SK-N-SH treated with all-trans-retinoic acid at 6 μM for 48 hours (cell line): ENCODE data around the gene WDSUB1.

Experiments
- ATAC-seq: fragments of 200-7000 bp; cut with Tn5 transposase; 3 replicates; pipeline ENCODE4 v1.9.1; 2020; ENCODE audit warnings: mild to moderate bottlenecking, moderate library complexity
- ARNTL ChIP-seq: fragments of 450-650 bp; formaldehyde crosslinking; IDR thresholded peaks from 2 replicates; pipeline ENCODE4 v1.5.0; 2020; ENCODE audit warnings: low read depth, mild to moderate bottlenecking, moderate library complexity, borderline replicate concordance
- ESRRG ChIP-seq: fragments of 250-450 bp; sonication (Bioruptor Pico); IDR thresholded peaks from 2 replicates; pipeline ENCODE4 v1.6.1; 2021; ENCODE audit warnings: mild to moderate bottlenecking
- GLIS3 ChIP-seq: fragments of 250-450 bp; sonication (Bioruptor Pico); IDR thresholded peaks from 2 replicates; pipeline ENCODE4 v1.5.0; 2020; ENCODE audit warnings: mild to moderate bottlenecking, moderate library complexity
- ISL1 ChIP-seq: fragments of 250-450 bp; sonication (Bioruptor Pico); IDR thresholded peaks from 2 replicates; pipeline ENCODE4 v2.1.2; 2022; ENCODE audit warnings: mild to moderate bottlenecking, moderate library complexity
- OSR1 ChIP-seq: fragments of 250-450 bp; sonication (Bioruptor Pico); IDR thresholded peaks from 2 replicates; pipeline ENCODE4 v1.8.0; 2022; ENCODE audit warnings: moderate library complexity, mild to moderate bottlenecking, inconsistent platforms
- PPARA ChIP-seq: fragments of 250-450 bp; sonication (Bioruptor Pico); IDR thresholded peaks from 2 replicates; pipeline ENCODE4 v1.5.0; 2020; ENCODE audit warnings: mild to moderate bottlenecking, borderline replicate concordance
- RARB ChIP-seq: fragments of 250-450 bp; sonication (Bioruptor Pico); IDR thresholded peaks from 2 replicates; pipeline ENCODE4 v1.8.0; 2021; ENCODE audit warnings: mild to moderate bottlenecking, moderate library complexity
- TCF4 ChIP-seq: fragments of 250-450 bp; sonication (Bioruptor Pico); IDR thresholded peaks from 2 replicates; pipeline ENCODE4 v1.8.0; 2021; ENCODE audit warnings: mild to moderate bottlenecking, moderate library complexity, borderline replicate concordance
- TOX ChIP-seq: fragments of 250-450 bp; sonication (Bioruptor Pico); IDR thresholded peaks from 2 replicates; pipeline ENCODE4 v1.8.0; 2021; ENCODE audit warnings: mild to moderate bottlenecking, moderate library complexity, borderline replicate concordance
- ZC3H10 ChIP-seq: fragments of 250-450 bp; sonication (Bioruptor Pico); IDR thresholded peaks from 2 replicates; pipeline ENCODE4 v1.5.1; 2021; ENCODE audit warnings: mild to moderate bottlenecking, moderate library complexity
- ZFP3 ChIP-seq: fragments of 250-450 bp; sonication (Bioruptor Pico); IDR thresholded peaks from 2 replicates; pipeline ENCODE4 v1.5.0; 2020; ENCODE audit warnings: mild to moderate bottlenecking, moderate library complexity
- ZFP30 ChIP-seq: fragments of 450-650 bp; formaldehyde crosslinking; IDR thresholded peaks from 2 replicates; pipeline ENCODE4 v1.5.0; 2022; ENCODE audit warnings: mild to moderate bottlenecking, moderate library complexity
- ZNF565 ChIP-seq: fragments of 450-650 bp; formaldehyde crosslinking; conservative IDR thresholded peaks from 2 replicates; pipeline ENCODE4 v1.5.0; 2020; ENCODE audit warnings: low read depth, mild to moderate bottlenecking, moderate library complexity
- ZNF70 ChIP-seq: fragments of 450-650 bp; formaldehyde crosslinking; IDR thresholded peaks from 2 replicates; pipeline ENCODE4 v1.5.0; 2020; ENCODE audit warnings: mild to moderate bottlenecking, moderate library complexity
- ZNF8 ChIP-seq: fragments of 450-650 bp; formaldehyde crosslinking; IDR thresholded peaks from 2 replicates; pipeline ENCODE4 v1.5.0; 2020; ENCODE audit warnings: mild to moderate bottlenecking, moderate library complexity
- TF ChIP-seq, protein P1 (sequence below): fragments of 250-450 bp; sonication (Bioruptor Pico); IDR thresholded peaks from 2 replicates; pipeline ENCODE4 v1.5.1; 2021; ENCODE audit warnings: mild to moderate bottlenecking, moderate library complexity
- TF ChIP-seq, protein P2 (sequence below): fragments of 250-450 bp; sonication (Bioruptor Pico); IDR thresholded peaks from 2 replicates; pipeline ENCODE4 v1.8.0; 2021; ENCODE audit warnings: low read depth, mild to moderate bottlenecking, moderate library complexity, borderline replicate concordance
- TF ChIP-seq, protein P3 (sequence below): fragments of 250-450 bp; sonication (Bioruptor Pico); IDR thresholded peaks from 2 replicates; pipeline ENCODE4 v1.8.0; 2020; ENCODE audit warnings: mild to moderate bottlenecking, moderate library complexity, borderline replicate concordance
- TF ChIP-seq, protein P4 (sequence below): fragments of 250-450 bp; sonication (Bioruptor Pico); IDR thresholded peaks from 2 replicates; pipeline ENCODE4 v1.5.0; 2020; ENCODE audit warnings: mild to moderate bottlenecking, moderate library complexity

The WDSUB1 gene

DNA sequence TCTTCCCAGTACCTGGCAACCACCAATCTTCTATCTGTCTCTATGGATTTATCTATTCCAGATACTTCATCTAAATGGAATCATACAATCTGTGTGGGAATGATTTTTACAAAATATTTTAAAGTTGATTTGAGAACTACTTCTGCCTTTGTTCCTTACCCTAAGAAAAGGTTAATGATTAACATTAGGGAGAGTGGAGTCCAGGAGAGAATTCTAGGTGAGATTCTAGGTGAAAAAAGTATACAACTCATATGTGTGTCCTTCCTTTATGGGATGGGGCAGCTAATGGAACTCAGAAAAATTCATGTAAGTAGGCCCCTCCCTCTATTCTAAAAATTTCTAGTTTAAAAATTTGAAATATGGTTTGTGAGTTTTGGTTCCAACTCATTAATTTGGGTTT, 35.9 kb upstream of the WDSUB1 start (continued):
- no peak for TF ChIP-seq OSR1
- TF ChIP-seq ZNF70 (CRISPR knock-in tag), result no peak

DNA sequence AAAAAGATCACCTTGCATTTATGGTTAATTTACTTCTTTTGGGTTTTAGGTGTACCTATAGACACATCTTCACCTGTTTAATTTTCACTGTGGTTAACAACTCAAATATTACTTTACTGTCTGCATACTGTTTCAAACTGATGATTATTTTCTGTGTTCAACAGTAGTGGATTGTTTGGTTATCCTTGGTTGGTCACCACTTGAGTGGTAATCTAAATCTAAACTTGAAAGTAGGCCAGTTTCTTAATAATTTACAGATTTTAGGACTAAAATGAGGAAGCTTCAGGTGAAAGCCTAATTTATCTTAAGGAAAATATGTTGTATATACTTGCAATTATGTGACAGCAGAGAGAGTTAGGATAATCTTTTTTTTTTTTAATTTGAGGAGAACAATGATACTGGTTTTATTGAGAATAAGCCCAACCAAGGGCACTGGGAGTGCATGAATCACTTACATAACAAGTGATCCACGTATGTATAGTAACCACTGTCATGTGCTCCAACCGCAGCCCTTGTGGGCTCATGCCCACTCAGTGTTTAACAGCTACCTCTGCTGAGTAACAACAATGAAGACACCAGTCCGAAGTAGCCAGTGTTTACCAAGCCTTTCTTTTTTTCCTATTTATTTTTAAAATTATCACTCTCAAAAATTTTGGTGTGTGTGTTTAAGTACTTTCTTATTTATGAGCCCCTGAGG, 31.0 kb upstream of the WDSUB1 start:
- no peak for ATAC-seq
- TF ChIP-seq, protein P1, sequence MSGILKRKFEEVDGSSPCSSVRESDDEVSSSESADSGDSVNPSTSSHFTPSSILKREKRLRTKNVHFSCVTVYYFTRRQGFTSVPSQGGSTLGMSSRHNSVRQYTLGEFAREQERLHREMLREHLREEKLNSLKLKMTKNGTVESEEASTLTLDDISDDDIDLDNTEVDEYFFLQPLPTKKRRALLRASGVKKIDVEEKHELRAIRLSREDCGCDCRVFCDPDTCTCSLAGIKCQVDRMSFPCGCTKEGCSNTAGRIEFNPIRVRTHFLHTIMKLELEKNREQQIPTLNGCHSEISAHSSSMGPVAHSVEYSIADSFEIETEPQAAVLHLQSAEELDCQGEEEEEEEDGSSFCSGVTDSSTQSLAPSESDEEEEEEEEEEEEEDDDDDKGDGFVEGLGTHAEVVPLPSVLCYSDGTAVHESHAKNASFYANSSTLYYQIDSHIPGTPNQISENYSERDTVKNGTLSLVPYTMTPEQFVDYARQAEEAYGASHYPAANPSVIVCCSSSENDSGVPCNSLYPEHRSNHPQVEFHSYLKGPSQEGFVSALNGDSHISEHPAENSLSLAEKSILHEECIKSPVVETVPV (CRISPR knock-in tag), result no peak
- TF ChIP-seq, protein P2, sequence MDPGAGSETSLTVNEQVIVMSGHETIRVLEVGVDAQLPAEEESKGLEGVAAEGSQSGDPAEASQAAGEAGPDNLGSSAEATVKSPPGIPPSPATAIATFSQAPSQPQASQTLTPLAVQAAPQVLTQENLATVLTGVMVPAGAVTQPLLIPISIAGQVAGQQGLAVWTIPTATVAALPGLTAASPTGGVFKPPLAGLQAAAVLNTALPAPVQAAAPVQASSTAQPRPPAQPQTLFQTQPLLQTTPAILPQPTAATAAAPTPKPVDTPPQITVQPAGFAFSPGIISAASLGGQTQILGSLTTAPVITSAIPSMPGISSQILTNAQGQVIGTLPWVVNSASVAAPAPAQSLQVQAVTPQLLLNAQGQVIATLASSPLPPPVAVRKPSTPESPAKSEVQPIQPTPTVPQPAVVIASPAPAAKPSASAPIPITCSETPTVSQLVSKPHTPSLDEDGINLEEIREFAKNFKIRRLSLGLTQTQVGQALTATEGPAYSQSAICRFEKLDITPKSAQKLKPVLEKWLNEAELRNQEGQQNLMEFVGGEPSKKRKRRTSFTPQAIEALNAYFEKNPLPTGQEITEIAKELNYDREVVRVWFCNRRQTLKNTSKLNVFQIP (CRISPR knock-in tag), result no peak
- TF ChIP-seq TCF4 (CRISPR knock-in tag) (no peak), RARB (no peak), ZNF8 (no peak), ISL1 (CRISPR knock-in tag) (no peak), TOX (CRISPR knock-in tag) (no peak), OSR1 (no peak), ZFP30 (CRISPR knock-in tag) (no peak), ESRRG (CRISPR knock-in tag) (no peak)
- TF ChIP-seq, protein P3, sequence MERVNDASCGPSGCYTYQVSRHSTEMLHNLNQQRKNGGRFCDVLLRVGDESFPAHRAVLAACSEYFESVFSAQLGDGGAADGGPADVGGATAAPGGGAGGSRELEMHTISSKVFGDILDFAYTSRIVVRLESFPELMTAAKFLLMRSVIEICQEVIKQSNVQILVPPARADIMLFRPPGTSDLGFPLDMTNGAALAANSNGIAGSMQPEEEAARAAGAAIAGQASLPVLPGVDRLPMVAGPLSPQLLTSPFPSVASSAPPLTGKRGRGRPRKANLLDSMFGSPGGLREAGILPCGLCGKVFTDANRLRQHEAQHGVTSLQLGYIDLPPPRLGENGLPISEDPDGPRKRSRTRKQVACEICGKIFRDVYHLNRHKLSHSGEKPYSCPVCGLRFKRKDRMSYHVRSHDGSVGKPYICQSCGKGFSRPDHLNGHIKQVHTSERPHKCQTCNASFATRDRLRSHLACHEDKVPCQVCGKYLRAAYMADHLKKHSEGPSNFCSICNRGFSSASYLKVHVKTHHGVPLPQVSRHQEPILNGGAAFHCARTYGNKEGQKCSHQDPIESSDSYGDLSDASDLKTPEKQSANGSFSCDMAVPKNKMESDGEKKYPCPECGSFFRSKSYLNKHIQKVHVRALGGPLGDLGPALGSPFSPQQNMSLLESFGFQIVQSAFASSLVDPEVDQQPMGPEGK (CRISPR knock-in tag), result no peak
- TF ChIP-seq, protein P4, sequence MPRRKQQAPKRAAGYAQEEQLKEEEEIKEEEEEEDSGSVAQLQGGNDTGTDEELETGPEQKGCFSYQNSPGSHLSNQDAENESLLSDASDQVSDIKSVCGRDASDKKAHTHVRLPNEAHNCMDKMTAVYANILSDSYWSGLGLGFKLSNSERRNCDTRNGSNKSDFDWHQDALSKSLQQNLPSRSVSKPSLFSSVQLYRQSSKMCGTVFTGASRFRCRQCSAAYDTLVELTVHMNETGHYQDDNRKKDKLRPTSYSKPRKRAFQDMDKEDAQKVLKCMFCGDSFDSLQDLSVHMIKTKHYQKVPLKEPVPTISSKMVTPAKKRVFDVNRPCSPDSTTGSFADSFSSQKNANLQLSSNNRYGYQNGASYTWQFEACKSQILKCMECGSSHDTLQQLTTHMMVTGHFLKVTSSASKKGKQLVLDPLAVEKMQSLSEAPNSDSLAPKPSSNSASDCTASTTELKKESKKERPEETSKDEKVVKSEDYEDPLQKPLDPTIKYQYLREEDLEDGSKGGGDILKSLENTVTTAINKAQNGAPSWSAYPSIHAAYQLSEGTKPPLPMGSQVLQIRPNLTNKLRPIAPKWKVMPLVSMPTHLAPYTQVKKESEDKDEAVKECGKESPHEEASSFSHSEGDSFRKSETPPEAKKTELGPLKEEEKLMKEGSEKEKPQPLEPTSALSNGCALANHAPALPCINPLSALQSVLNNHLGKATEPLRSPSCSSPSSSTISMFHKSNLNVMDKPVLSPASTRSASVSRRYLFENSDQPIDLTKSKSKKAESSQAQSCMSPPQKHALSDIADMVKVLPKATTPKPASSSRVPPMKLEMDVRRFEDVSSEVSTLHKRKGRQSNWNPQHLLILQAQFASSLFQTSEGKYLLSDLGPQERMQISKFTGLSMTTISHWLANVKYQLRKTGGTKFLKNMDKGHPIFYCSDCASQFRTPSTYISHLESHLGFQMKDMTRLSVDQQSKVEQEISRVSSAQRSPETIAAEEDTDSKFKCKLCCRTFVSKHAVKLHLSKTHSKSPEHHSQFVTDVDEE (CRISPR knock-in tag), result no peak

DNA sequence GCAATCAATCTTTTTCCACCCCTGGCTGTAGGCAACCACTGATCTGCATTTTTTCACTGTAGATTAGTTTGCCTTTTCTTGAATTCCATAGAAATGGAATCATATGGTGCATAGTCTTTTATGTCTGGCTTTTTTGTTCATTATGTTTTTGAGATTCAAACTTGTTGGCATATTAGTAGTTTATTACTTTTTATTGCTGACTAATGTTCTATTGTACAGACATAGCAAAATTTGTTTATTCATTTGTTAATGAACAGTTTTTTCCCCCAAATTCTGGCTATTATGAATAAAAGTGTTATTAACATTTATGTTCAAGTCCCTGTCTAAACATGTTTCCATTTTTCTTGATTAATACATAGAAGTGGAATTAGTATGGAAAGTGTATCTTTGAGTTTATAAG, 21.4 kb upstream of the WDSUB1 start:
- no peak for ATAC-seq
- TF ChIP-seq, protein P2 (CRISPR knock-in tag), result no peak
- TF ChIP-seq ZNF70 (CRISPR knock-in tag), result no peak
- TF ChIP-seq ZNF565 (CRISPR knock-in tag), result no peak
- no peak for TF ChIP-seq PPARA (CRISPR knock-in tag)
- TF ChIP-seq RARB, result no peak
- TF ChIP-seq, all 23 proteins: peak for 0

DNA sequence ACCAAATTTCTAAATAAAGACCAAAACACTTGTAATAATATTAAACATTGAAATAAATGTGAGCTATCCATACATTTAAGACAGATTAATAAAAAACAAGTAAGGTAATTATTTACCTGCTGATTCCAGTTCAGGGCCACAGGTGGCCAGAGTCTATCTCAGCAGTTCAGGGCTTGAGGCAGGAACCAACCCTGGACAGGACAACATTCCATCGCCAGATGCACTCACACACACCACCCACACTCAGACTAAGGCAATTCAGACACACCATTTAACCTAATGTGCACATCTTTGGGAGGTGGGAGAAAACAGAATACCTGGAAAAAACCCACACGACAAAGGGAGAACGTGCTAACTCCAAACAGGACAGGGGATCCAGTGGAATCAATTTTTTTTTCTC, 14.1 kb upstream of the WDSUB1 start:
- no peak for ATAC-seq
- TF ChIP-seq, protein P2 (CRISPR knock-in tag), result no peak
- TF ChIP-seq ZNF8, result no peak
- no peak for TF ChIP-seq ZC3H10 (CRISPR knock-in tag)
- no peak for TF ChIP-seq GLIS3 (CRISPR knock-in tag)
- TF ChIP-seq ARNTL (CRISPR knock-in tag), result no peak
- no peak for TF ChIP-seq ZFP3 (CRISPR knock-in tag)
- TF ChIP-seq, all 23 proteins: peak for 0
